Measurements from ENCODE around the gene SYCE3.

GRCh38 chr22:50530580-50530876 lies 32.2 kb downstream of the SYCE3 start:
- TF ChIP-seq CTCF (conservative IDR thresholded peaks at IDR 0.05; ENCODE audit: low read length) = no peak
- TF ChIP-seq EZH2phosphoT487 (IDR thresholded peaks at IDR 0.05; ENCODE audit: borderline replicate concordance) = no peak

Data from Loucy (cell line).